ENCODE results near the gene CDPF1. TPM values are rescaled to one million over a fixed set of nuclear protein-coding genes. Genes with fewer than 3 reads are reported as not detected.
A peak's percentile ranks its signal among the peaks of the same experiment; 100 is the strongest.

Gene CDPF1
- total RNA-seq, 1 experiment from 2014 or later: 6.3 TPM

DNA sequence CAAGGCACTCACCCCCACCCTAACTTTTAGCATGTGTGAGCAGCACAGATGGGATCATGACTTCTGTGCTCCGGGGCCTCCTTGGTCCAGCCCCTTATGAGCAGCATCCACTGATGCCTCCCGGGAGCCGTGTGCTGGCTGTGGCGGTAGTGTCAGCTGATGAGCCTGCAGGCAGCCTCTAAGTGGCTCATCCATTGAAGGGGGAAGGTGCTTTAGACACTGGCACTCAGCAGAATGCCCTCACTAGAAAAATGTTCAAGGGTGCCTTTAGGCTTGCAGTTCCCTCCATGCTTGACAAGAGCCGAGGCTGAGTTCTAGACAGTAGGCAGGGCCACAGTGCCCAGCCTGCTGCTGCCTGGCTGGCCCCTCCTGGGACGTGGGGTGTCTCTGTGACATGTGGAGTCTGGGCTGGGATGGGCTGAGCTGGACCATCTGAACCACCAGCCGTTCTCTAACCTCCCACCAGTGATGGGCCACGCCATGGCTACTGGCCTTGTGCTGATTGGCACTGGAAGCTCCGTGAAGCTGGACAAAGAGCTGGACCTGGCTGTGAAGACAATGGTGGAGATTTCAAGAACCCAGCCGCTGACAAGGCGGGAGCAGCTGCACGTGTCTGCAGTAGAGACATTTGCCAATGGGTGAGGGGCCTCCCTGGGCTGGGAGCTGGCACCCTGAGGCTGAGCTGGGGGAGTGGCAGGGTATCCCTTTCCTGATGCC is 23.5 kb upstream of the CDPF1 start:
- ChIA-PET CTCF (interaction anchor here (0.6 kb wide), 1 partner anchor 367 kb away, joined by 3 read pairs; no protein-coding TSS in a partner anchor), POLR2A (no interaction called here)
- TF ChIP-seq, protein P1, sequence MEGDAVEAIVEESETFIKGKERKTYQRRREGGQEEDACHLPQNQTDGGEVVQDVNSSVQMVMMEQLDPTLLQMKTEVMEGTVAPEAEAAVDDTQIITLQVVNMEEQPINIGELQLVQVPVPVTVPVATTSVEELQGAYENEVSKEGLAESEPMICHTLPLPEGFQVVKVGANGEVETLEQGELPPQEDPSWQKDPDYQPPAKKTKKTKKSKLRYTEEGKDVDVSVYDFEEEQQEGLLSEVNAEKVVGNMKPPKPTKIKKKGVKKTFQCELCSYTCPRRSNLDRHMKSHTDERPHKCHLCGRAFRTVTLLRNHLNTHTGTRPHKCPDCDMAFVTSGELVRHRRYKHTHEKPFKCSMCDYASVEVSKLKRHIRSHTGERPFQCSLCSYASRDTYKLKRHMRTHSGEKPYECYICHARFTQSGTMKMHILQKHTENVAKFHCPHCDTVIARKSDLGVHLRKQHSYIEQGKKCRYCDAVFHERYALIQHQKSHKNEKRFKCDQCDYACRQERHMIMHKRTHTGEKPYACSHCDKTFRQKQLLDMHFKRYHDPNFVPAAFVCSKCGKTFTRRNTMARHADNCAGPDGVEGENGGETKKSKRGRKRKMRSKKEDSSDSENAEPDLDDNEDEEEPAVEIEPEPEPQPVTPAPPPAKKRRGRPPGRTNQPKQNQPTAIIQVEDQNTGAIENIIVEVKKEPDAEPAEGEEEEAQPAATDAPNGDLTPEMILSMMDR (IDR thresholded peaks at IDR 0.05; ENCODE audit: unreplicated experiment): no peak
- no TSS peak for BruUV-seq (replicated peaks)
- H3K4me1 Mint-ChIP-seq (ENCODE audit: insufficient read depth, unreplicated experiment): peaks cover 9% of the 10 kb centered on the region
- no peak overlapping the region for H3K27ac Mint-ChIP-seq (ENCODE audit: low read depth, unreplicated experiment)
- no peaks in the 10 kb centered on the region for H3K27me3 Mint-ChIP-seq (ENCODE audit: insufficient read depth, unreplicated experiment)
- peaks cover 33% of the 10 kb centered on the region for H3K36me3 Mint-ChIP-seq (ENCODE audit: insufficient read depth, unreplicated experiment)
- no peak for DNase-seq (ENCODE audit: unreplicated experiment)
- intact Hi-C loops (cut with micrococcal nuclease): no loop called here
- no peak overlapping the region for H3K4me3 Mint-ChIP-seq (ENCODE audit: unreplicated experiment)
- no peaks in the 10 kb centered on the region for H3K9me3 Mint-ChIP-seq (ENCODE audit: unreplicated experiment)

DNA sequence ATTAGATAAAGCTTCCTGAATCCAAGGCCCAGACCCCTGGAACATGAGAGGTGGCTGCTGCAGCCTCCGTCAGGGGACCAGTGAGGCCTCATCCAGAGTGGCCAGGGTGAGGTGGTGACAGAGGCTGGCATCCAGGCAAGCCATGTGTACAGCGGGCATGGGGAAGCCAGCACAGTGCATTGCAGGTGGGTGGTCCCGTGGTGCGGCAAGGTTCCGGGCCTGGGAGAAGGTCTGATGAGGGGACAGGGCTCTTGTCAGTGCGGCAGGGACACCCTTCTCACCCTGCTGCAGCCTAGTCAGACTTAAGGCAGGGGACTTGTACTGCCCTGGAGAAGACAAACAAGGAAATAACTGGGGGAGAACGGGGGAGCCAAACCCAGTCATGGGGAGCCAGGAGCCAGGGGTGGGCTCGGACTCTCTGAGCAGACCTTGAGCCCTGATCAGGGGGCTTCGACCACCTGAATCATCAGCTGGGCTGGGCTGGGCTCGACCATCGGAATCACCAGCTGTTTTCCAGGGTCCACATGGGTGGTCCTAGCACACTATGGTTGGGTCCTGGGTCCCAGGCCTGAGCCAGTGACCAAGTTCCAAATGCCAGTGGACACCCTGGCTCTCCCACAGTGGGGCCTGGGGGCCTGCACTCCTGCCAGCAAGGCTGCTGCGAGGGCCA is 22.8 kb upstream of the CDPF1 start:
- no TSS peak for BruUV-seq (replicated peaks)
- Mint-ChIP-seq H3K9me3 (ENCODE audit: unreplicated experiment) (no peaks in the 10 kb centered on the region), H3K4me1 (ENCODE audit: insufficient read depth, unreplicated experiment) (peaks cover 9% of the 10 kb centered on the region), H3K4me3 (ENCODE audit: unreplicated experiment) (no peak overlapping the region), H3K36me3 (ENCODE audit: insufficient read depth, unreplicated experiment) (peaks cover 26% of the 10 kb centered on the region), H3K27me3 (ENCODE audit: insufficient read depth, unreplicated experiment) (no peaks in the 10 kb centered on the region), H3K27ac (ENCODE audit: low read depth, unreplicated experiment) (no peak overlapping the region)
- ChIA-PET CTCF (no interaction called here), POLR2A (no interaction called here)
- intact Hi-C loops (cut with micrococcal nuclease): no loop called here
- TF ChIP-seq, protein P1 (IDR thresholded peaks at IDR 0.05; ENCODE audit: unreplicated experiment): no peak
- no peak for DNase-seq (ENCODE audit: unreplicated experiment)

DNA sequence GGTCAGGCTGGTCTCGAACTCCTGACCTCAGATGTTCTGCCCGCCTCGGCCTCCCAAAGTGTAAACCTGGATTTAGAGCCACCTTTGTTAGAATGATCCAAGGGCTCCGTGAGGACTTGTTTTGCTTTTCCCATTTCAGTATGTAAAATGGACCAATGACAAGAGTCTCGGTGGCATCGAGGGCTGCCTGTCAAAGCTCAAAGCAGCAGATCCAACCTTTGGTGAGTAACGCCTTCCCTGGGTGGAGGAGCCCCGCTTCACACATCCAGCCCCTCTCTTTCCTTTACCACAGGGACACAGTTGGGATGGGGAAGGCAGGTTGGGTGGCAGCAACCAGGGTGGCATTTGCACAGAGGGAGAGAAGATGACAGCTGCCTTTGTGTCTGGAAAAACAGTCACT is 22.1 kb upstream of the CDPF1 start:
- intact Hi-C loops (cut with micrococcal nuclease): no loop called here
- Mint-ChIP-seq H3K27me3 (ENCODE audit: insufficient read depth, unreplicated experiment) (no peaks in the 10 kb centered on the region), H3K27ac (ENCODE audit: low read depth, unreplicated experiment) (no peak overlapping the region), H3K36me3 (ENCODE audit: insufficient read depth, unreplicated experiment) (peaks cover 23% of the 10 kb centered on the region), H3K4me1 (ENCODE audit: insufficient read depth, unreplicated experiment) (peaks cover 9% of the 10 kb centered on the region), H3K9me3 (ENCODE audit: unreplicated experiment) (no peaks in the 10 kb centered on the region), H3K4me3 (ENCODE audit: unreplicated experiment) (no peak overlapping the region)
- BruUV-seq (replicated peaks): no TSS peak
- POLR2A ChIA-PET: interaction anchor here (0.6 kb wide), 1 partner anchor 61 kb away, joined by 4 read pairs; no protein-coding TSS in a partner anchor
- CTCF ChIA-PET: interaction anchor here (0.7 kb wide), 1 partner anchor 267 kb away, joined by 3 read pairs; no protein-coding TSS in a partner anchor
- no peak for DNase-seq (ENCODE audit: unreplicated experiment)
- TF ChIP-seq, protein P1 (IDR thresholded peaks at IDR 0.05; ENCODE audit: unreplicated experiment): no peak

DNA sequence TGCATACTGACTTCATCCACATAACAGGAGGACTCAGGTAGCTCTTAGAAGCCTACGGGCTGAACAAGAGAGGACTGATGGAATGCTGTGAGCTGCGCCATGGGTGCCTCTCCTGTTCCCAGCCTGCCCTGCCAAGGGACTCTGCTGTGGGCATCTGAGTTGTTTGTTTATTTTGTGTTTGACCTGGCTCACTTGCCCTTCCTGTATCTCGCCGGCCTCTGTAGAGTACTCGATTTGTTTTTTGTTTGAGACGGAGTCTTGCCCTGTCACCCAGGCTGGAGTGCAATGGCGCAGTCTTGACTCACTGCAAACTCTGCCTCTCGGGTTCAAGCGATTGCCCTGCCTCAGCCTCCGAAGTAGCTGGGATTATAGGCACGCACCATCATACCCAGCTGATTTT is 19.5 kb upstream of the CDPF1 start:
- Mint-ChIP-seq H3K27ac (ENCODE audit: low read depth, unreplicated experiment) (no peak overlapping the region), H3K36me3 (ENCODE audit: insufficient read depth, unreplicated experiment) (peaks cover 4% of the 10 kb centered on the region), H3K4me1 (ENCODE audit: insufficient read depth, unreplicated experiment) (peaks cover 14% of the 10 kb centered on the region), H3K27me3 (ENCODE audit: insufficient read depth, unreplicated experiment) (no peaks in the 10 kb centered on the region), H3K9me3 (ENCODE audit: unreplicated experiment) (no peaks in the 10 kb centered on the region), H3K4me3 (ENCODE audit: unreplicated experiment) (peak overlapping the region; percentile 84)
- ChIA-PET CTCF (interaction anchor here (0.6 kb wide), 2 partner anchors 263 to 264 kb away, joined by 3 read pairs; no protein-coding TSS in a partner anchor), POLR2A (interaction anchor here (2.3 to 3.2 kb wide), 2 partner anchors 17 to 20 kb away, joined by 7 to 29 read pairs; partner anchors contain the start of gene CDPF1)
- TF ChIP-seq, protein P1 (IDR thresholded peaks at IDR 0.05; ENCODE audit: unreplicated experiment): no peak
- intact Hi-C loops (cut with micrococcal nuclease): no loop called here
- no peak for DNase-seq (ENCODE audit: unreplicated experiment)
- no TSS peak for BruUV-seq (replicated peaks)

Measured in MCF 10A (cell line).